ENCODE results near the gene MGAT5.

MGAT5 gene

GRCh38 chr2:134301099-134301927, 47.4 kb downstream of the MGAT5 start:
- no peak for DNase-seq (ENCODE audit: low read depth in 2 of 3, low spot score in 2 of 3)

DNA sequence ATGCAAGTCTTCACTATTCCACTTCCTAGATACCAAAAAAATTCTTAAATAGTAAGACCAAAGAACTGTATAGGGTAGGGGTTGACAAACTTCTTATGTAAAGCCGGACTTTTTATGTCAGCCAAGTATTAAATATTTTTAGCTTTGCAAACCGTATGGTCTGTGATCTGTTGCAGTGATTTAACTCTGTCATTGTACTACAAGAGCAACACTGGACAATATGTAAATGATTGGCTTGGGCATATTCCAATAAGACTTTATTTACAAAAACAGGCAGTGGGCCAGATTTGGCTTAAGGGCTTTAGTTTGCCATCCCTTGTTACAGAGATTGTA, 48.0 kb downstream of the MGAT5 start:
- no peak for DNase-seq (ENCODE audit: low read depth in 2 of 3, low spot score in 2 of 3)

- DNase-seq (ENCODE audit: low read depth in 2 of 3, low spot score in 2 of 3) = no peak
Measured at GRCh38 chr2:134304394-134305108, 50.7 kb downstream of the MGAT5 start.

- no peak for DNase-seq (ENCODE audit: low read depth in 2 of 3, low spot score in 2 of 3)
Measured at GRCh38 chr2:134305109-134305491, 51.2 kb downstream of the MGAT5 start.

DNA sequence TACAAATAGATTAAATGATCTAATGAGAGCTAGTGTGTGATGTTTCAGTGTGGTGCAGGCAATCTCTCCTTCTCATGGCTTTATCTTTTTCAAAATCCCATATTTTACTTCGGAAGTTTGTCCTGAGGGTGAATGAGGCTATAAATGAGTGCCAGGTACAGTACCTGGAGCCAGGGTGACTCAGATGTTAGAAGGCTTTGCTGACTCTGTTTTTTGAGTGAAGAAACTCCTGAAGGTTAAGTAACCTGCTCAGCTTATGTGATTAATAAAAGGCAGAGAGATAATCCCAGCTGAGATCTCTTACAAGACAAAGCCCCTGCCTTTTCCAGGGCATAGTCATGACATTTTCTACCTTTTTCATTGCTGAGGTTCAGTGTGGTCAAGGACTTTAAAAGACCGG, 52.6 kb downstream of the MGAT5 start:
- no peak for DNase-seq (ENCODE audit: low read depth in 2 of 3, low spot score in 2 of 3)

GRCh38 chr2:134307334-134307733, 53.5 kb downstream of the MGAT5 start:
- DNase-seq (ENCODE audit: low read depth in 2 of 3, low spot score in 2 of 3) = no peak

GRCh38 chr2:134308474-134309385, 54.9 kb downstream of the MGAT5 start:
- DNase-seq (ENCODE audit: low read depth in 2 of 3, low spot score in 2 of 3) = no peak

GRCh38 chr2:134310107-134311079, 56.5 kb downstream of the MGAT5 start:
- no peak for DNase-seq (ENCODE audit: low read depth in 2 of 3, low spot score in 2 of 3)

DNA sequence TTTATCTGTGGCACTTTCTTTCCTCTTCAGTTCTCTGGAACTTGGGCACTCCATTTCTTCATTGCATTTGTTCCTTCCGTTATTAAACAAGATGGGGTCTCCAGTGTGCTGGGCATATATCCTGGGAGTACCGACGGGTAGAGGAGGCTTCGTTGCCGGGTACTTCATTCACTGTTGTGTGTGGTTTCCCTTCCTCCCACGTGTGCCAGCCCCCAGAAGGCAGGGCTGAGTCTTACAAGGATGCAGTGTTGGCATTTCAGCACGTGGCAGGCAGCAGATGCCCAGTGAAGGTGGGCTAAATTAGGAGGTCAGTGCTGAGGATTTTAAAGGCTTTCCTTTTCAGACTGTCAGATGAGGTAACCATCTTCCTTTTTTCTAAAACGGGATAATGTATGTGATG, 58.6 kb downstream of the MGAT5 start:
- DNase-seq (ENCODE audit: low read depth in 2 of 3, low spot score in 2 of 3) = no peak

- no peak for DNase-seq (ENCODE audit: low read depth in 2 of 3, low spot score in 2 of 3)
Measured at GRCh38 chr2:134314202-134314601, 60.3 kb downstream of the MGAT5 start.

DNA sequence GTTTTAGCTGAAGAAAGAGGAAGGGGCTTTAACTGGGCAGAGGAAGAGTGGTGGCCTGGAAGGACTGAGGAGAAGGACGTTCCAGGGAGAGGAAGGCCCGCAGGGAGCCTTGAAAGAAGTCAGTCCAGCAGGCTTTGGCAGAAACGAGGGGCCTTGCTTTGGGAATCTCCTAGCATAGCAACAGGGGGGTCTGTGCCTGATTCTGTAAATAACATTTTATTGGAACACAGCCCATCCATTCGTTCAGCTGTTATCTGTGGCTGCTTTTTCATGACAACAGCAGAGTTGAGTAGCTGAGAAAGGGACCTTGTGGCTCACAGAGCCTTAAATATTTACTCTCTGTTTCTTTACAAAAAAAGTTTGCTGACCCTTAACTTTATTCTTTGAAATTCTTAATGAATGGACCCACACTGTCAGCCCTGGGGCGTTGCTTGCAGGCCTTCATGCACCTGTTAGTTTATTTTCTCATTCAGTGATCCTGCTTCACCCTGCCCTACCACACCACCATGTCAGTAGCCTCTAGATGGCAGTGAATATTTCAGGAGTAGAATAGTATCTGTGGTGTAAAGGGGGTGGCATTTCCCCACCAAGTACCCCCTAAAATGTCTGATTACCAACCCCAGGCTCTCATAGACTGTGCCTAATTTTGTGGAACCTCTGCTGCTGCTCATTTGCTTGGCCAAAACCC, 61.0 kb downstream of the MGAT5 start:
- DNase-seq (ENCODE audit: low read depth in 2 of 3, low spot score in 2 of 3) = no peak

GRCh38 chr2:134315471-134315870, 61.6 kb downstream of the MGAT5 start:
- DNase-seq (ENCODE audit: low read depth in 2 of 3, low spot score in 2 of 3) = no peak

- no peak for DNase-seq (ENCODE audit: low read depth in 2 of 3, low spot score in 2 of 3)
Measured at GRCh38 chr2:134319596-134320254, 65.9 kb downstream of the MGAT5 start.

DNA sequence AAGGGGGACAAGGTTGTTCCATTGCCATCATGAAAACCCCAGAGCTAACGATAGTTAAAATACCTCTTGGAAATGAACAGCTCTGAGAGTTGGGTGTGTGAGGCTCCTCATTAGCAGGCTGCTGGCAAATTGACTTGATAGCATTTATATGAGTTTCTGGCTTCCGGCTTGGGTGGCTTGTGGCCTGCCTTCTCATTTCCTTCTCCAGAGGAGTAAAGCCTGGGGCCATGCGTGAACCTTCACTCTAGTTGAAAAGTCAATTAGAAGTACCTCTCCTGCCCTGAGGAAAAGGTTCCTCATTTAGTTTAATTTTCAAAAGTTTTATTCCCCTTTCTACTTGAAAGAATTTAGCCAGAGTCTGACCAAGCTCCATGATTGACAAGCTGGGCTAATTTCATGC, 67.1 kb downstream of the MGAT5 start:
- no peak for DNase-seq (ENCODE audit: low read depth in 2 of 3, low spot score in 2 of 3)

DNA sequence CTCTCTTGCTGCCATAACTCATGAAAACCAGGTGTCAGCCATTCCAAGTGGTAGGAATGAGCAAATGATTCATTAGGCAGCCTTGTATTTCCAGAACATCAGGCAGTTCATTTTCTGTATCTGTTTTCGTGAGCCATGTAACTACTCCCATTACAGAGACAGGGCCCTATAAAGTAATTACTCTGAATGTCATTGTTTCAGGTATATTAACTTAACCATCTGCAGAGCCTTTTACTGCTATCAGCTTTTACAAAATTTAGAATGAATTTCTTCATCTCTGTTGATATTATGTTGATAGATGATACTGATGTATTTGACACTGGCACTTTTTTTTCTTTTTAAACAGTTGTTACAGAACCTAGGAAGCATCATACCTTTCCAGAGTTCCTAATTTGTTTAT, 69.9 kb downstream of the MGAT5 start:
- no peak for DNase-seq (ENCODE audit: low read depth in 2 of 3, low spot score in 2 of 3)

DNA sequence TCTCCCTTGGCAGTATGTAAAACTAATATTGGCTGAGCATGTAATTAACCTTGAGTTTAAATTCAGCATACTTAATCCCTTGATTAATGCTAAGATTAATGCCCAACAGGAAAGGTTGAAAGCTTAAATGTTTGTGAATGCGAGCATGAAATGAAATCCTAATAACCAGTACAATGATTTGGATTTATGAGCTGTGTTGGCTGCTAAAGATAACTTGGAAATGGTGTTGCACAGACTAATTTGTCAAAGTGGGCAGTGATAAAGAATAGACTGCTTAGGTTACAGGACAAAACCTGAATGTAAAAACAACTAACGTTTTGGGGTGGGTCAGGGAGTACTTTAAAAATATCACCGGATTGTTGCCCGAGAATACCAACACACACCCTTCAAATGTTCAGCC, 70.6 kb downstream of the MGAT5 start:
- DNase-seq (ENCODE audit: low read depth in 2 of 3, low spot score in 2 of 3) = no peak

DNA sequence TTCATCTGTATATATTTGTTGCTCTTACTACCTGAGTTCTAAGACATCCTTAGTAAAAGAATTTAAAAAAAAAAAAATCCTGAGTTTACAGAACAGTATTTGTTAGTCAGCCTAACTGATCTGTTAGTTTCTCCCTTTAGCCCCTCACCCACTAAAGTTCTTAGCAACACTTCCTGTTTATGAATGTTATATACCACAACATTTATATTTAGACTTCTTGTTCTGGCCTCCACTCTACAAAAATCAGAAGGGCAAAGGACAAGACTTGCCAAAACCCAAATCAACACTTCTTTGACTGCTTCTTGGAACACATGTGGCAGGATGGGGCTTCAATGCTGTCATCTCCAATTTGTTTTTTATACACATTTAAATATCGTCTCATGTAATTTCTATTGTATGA, 71.1 kb downstream of the MGAT5 start:
- DNase-seq (ENCODE audit: low read depth in 2 of 3, low spot score in 2 of 3) = no peak

- DNase-seq (ENCODE audit: low read depth in 2 of 3, low spot score in 2 of 3) = no peak
Measured at GRCh38 chr2:134325696-134326095, 71.8 kb downstream of the MGAT5 start.

DNA sequence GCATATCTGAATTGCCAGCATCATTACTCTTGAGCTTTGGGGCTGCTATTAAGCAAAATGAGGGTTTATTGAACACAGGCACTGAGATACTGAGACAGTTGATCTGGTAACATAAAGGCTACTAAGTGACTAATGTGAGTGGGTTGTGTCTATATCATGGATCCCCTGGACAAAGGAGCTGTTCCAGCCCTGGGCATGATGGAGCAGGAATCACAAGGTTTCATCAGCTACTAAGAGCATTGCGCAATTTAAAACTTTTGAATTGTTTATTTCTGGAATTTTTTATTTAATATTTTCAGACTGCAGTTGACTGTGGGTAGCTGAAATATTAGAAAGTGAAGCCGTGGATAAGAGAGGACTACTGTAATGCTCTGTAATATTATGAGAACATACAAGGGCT, 73.5 kb downstream of the MGAT5 start:
- DNase-seq (ENCODE audit: low read depth in 2 of 3, low spot score in 2 of 3) = no peak

GRCh38 chr2:134331081-134331480, 77.2 kb downstream of the MGAT5 start:
- no peak for DNase-seq (ENCODE audit: low read depth in 2 of 3, low spot score in 2 of 3)

All from activated CD8-positive, alpha-beta memory T cell treated with anti-CD3 and anti-CD28 coated beads for 48 hours (primary cell).